RWPE1 (cell line): ENCODE data around the gene ETFBKMT.

Experiments used
- CTCF ChIA-PET: fragments of 350-600 bp; sonication (Branson Sonifier 250); formaldehyde crosslinking; extraction: SDS; loops from one replicate; lab custom pipeline; 2021; lab: Yijun Ruan, JAX
- POLR2A ChIA-PET: fragments of 400-600 bp; formaldehyde crosslinking; extraction: SDS; loops from one replicate; lab custom pipeline; 2020; ENCODE audit warnings: antibody characterized with exemption; ENCODE audit not compliant: low non-redundant PET; lab: Yijun Ruan, JAX
- DNase-seq: peaks from one replicate; pipeline ENCODE4 v3.0.0; 2012; ENCODE audit warnings: low spot score
- H3K27ac ChIP-seq: fragments of 450-650 bp; 2 replicates; pipeline ENCODE4 v1.5.1; 2017
- CTCF ChIP-seq: fragments of 450-650 bp; conservative IDR thresholded peaks from 2 replicates; pipeline ENCODE4 v1.5.1; 2017; ENCODE audit warnings: low read depth, mild to moderate bottlenecking

ETFBKMT gene

GRCh38 chr12:31651893-31652521 is 7.5 kb upstream of the ETFBKMT start:
- TF ChIP-seq CTCF, result no peak
- no peak for DNase-seq
- CTCF ChIA-PET, result interaction anchor here (0.6 to 1.3 kb wide), 4 partner anchors 116 to 969 kb away, joined by 3 to 10 read pairs (median 3); no protein-coding TSS in a partner anchor
- POLR2A ChIA-PET, result no interaction called here
- H3K27ac ChIP-seq, result no peak overlapping the region

GRCh38 chr12:31655208-31655607 is 4.3 kb upstream of the ETFBKMT start:
- no peak for TF ChIP-seq CTCF
- ChIA-PET POLR2A (no interaction called here), CTCF (no interaction called here)
- DNase-seq, result no peak
- no peak overlapping the region for H3K27ac ChIP-seq

- DNase-seq, result no peak
- no peak overlapping the region for H3K27ac ChIP-seq
- CTCF ChIA-PET, result interaction anchor here (0.6 kb wide), 1 partner anchor 309 kb away, joined by 3 read pairs; no protein-coding TSS in a partner anchor
- TF ChIP-seq CTCF, result no peak
- POLR2A ChIA-PET, result no interaction called here
These were observed 3.7 kb upstream of the ETFBKMT start for GRCh38 chr12:31655792-31656191.

- TF ChIP-seq CTCF, result no peak
- H3K27ac ChIP-seq, result peak overlapping the region; percentile 91
- no peak for DNase-seq
- CTCF ChIA-PET, result interaction anchor here (1.0 kb wide), 1 partner anchor 23 kb away, joined by 3 read pairs; no protein-coding TSS in a partner anchor
- POLR2A ChIA-PET, result no interaction called here
These were observed 909 bp upstream of the ETFBKMT start for GRCh38 chr12:31658471-31659086.

- no peak for DNase-seq
- TF ChIP-seq CTCF, result no peak
- H3K27ac ChIP-seq, result no peak overlapping the region
- CTCF ChIA-PET, result interaction anchor here (0.5 kb wide), 1 partner anchor 55 kb away, joined by 3 read pairs; no protein-coding TSS in a partner anchor
- POLR2A ChIA-PET, result no interaction called here
These were observed 2.8 kb downstream of the ETFBKMT start for GRCh38 chr12:31662176-31662849.

GRCh38 chr12:31663576-31663975 is 4.1 kb downstream of the ETFBKMT start:
- CTCF ChIA-PET, result interaction anchor here (0.6 kb wide), 1 partner anchor 702 kb away, joined by 3 read pairs; no protein-coding TSS in a partner anchor
- H3K27ac ChIP-seq, result no peak overlapping the region
- DNase-seq, result no peak
- POLR2A ChIA-PET, result no interaction called here
- no peak for TF ChIP-seq CTCF
